Activated T-cell treated with anti-CD3 and anti-CD28 coated beads, Interleukin-2, amount 50 U/mL, for 1 hour (primary cell): ENCODE data around the gene NRBP1.
"Not testable (repeated sequence)": the region's sequence is repeated elsewhere in the genome, so short reads cannot be mapped to it uniquely, and the experiment has no call there.

ENCODE experiments used
- DNase-seq: peaks from one replicate; pipeline ENCODE4 v3.0.0-alpha.2; 2020

Gene NRBP1

DNA sequence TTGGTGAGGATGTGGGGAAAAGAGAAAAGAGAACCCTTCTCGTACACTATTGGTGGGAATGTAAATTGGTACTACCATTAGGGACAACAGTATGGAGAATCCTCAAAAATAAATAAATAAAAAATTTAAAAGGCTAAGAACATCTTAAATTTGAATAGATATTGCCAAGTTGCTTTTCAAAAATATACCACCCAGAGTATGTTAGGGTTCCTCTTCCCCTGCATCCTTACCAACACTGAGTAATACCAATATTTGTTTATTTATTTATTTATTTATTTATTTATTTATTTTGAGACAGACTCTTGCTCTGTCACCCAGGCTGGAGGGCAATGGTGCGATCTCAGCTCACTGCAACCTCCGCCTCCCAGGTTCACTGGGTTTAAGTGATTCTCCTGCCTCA lies 5.5 kb upstream of the NRBP1 start:
- no peak for DNase-seq

DNA sequence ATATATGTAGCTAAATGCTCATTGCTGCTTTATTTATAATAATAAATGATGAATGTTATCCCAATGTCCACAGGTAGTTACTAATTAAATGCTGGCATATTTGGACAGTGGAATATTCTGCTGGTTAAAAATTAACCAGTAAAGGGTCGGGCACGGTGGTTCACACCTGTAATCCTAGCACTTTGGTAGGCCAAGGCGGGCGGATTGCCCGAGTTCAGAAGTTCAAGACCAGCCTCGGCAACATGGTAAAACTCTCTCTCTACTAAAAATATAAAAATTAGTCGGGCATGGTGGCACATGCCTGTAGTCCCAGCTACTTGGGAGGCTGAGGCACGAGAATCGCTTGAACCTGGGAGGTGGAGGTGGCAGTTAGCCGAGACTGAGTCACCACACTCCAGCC lies 3.4 kb upstream of the NRBP1 start:
- DNase-seq = not testable (repeated sequence)

DNA sequence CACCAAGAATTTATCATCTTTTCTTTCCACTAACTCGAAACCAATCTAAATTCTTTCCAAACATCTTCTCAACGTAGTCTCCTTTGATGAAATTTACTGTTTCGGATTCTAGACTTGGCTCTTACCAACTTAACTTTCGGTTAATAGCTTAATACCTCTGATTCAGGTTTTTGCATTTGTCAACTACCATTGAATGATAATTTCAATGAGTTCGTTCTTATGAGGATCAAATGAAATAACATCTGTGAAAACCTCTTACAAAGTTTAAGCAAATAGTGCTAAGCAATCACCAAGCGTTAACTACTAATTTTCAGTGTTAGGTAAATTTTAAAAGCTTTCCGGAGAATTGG lies 593 bp upstream of the NRBP1 start:
- no peak for DNase-seq

DNA sequence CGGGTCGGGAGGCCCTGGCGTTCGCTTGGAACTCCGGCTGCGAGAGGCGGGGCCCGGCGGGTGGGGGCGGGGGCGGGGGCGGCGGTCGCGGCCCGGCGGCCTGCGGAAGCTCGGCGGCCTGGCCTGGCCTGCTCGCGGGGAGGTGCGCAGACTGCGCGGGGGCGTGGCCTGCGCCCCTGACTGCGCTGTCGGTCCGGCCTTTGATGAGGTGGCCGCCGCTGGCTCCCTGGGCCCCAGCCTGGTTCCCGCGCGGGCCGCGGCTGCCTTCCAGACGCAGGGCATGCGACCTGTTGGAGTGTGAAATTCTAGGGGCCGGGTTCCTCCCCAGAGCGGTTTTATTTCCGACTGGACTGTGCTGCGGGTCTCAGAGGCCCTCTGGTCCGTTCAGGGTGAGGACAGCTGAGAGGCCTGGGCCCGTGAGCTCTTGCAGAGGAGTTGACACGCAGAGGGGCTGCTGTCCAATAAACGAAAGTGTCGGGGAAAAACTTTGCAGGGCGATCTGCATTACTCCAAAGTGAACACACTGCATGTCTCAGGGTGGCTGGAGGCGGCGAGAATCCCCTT lies 629 bp downstream of the NRBP1 start:
- peak; percentile 76 for DNase-seq

DNA sequence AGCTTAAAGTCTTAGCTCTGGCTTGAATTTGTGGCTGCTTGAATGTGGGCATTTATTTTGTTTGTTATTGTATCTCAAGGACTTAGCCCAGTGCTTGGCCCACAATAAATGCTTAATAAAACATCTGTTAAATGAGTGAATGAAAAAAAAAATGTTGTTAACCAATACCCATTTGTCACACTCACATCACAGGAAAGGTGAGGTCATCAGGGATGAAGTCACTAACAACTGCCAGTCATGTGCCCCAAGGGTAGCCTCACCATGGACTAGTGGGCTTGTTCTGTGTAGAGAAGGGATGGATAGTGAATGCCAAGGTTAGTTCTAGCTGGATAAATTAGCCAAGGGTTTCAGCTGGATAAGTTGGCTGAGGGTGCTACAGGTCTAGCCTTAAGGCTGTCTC lies 3.0 kb downstream of the NRBP1 start:
- no peak for DNase-seq

DNA sequence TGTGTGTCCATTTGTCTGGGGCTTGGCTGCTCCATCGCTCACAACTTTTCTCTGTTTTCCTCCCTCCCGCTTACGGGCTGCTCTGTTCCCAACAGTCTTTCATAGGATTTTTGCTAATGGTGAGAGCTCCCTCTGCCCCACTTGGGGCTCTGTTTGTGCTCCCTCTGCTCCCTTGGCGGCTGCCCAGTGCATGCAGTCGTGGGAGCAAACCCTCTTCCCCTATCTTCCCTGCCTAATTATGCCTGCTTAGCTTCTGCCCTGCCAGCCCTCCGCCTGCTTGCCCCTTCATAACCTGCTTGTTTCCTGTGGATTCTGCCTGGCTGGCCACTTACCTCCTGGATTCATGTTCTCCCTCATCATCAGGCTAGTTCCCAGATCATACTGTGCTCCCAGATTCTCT lies 7.2 kb downstream of the NRBP1 start:
- no peak for DNase-seq

DNA sequence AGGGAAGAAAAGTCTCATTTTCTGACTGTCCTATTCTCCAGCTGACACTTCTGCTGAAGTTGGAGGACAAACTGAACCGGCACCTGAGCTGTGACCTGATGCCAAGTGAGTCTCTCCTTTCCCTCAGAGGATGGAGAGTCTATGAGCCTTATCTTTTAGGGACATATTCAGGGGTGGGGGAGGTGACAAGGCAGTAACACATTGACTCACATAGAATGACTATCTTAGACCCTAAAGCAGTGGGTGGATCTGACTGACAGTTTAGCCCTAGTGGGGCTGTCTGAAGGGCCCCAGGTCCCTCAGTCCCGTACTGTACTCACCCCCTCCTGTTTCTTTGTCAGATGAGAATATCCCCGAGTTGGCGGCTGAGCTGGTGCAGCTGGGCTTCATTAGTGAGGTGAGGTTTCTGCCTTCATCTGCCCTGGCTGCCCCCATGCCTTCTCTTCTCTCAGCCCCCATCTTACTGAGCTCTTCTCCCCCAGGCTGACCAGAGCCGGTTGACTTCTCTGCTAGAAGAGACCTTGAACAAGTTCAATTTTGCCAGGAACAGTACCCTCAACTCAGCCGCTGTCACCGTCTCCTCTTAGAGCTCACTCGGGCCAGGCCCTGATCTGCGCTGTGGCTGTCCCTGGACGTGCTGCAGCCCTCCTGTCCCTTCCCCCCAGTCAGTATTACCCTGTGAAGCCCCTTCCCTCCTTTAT lies 12.9 kb downstream of the NRBP1 start:
- no peak for DNase-seq

DNA sequence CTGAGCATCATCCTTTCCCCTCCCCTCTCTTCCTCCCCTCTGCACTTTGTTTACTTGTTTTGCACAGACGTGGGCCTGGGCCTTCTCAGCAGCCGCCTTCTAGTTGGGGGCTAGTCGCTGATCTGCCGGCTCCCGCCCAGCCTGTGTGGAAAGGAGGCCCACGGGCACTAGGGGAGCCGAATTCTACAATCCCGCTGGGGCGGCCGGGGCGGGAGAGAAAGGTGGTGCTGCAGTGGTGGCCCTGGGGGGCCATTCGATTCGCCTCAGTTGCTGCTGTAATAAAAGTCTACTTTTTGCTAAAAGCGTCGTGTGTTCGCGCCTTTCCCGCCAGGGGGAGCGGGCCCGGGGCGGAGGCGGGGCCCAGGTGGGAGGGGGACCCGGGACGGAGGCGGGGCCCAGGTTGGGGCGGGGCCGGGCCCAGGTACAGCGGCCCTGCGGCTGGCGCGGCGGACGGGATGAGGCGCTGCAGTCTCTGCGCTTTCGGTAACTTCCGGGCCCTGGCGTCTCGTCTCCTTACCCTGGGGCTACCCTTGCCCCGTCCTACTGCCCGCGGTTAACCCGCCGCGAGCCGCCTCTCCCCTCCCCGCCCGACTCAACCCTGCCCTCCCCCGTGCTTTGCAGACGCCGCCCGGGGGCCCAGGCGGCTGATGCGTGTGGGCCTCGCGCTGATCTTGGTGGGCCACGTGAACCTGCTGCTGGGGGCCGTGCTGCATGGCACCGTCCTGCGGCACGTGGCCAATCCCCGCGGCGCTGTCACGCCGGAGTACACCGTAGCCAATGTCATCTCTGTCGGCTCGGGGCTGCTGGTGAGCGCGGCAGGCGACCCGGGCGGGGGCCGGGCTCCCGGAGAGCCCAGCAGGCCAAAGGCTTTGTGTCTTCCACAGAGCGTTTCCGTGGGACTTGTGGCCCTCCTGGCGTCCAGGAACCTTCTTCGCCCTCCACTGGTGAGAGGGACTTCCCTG lies 13.8 kb downstream of the NRBP1 start, which contains the start of gene KRTCAP3:
Gene KRTCAP3 (plus strand): TSS at position 424 of the 962 bp plus-strand sequence. CDS start 32 bp downstream, at position 456.
- peak; percentile 73 for DNase-seq

DNA sequence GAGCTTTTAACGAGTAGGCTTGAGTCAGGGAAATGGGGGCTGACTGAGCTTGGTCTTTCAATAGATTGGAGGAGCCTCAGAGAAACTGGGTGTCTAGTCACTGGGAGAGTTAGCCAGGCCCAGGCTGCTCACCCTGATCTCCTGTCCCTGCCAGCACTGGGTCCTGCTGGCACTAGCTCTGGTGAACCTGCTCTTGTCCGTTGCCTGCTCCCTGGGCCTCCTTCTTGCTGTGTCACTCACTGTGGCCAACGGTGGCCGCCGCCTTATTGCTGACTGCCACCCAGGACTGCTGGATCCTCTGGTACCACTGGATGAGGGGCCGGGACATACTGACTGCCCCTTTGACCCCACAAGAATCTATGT lies 14.5 kb downstream of the NRBP1 start:
- no peak for DNase-seq

DNA sequence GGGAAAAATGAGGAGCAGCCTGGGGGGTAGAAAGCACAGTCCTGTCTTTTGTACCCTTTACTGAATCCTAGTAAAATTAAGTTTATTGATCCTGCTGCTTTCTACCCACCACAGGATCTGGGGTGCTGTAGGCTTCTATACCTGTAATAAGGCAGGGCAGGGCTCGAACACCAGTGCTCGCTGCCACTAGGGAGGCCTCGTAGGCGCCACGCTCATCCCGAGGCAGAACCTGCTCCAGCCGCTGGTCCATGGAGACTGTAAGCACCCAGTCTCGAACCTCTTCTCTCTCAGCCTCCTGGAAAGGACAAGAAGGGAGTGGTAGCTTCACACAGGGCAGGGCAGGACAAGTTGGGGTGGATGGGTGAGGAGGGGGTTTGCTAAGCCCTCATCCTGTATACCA lies 16.7 kb downstream of the NRBP1 start:
- no peak for DNase-seq

DNA sequence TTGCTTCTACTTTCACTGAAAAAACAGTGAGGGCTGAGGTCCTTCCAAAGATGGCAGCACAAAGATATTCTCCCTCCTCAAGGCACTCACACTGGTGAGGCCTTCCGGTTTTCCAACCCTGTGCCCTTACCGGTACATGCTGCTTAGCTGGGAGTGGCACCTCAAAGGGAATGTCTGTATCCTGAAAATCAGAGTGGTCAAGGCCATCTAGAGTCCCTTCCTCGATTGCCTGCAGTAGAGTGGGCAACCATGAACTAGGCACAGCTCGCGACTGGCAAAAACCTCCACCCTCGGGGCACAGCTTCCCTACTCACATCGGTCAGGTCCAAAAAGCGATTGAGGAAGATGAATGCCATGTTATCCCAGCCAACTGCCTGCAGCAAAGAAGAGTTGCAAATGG lies 17.2 kb downstream of the NRBP1 start:
- no peak for DNase-seq

DNA sequence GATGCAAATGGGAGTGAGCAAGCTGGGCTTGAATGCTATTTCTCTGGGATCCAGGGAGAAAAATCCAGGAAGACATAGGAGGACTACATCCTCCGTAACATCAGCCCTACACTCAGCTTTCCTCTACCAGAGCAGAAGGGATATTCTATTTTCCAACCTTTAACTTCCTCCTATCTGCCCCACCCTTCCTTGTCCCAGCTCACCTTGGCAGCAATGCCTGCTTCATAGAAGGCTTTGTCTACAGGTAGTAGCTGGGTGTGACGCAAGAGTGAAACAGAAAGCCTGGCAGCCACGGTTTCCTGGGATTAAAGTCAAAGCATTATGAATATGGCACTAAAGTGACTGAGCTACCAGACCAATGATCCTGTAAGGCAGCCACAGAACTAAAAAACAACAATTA lies 17.6 kb downstream of the NRBP1 start:
- DNase-seq = no peak

DNA sequence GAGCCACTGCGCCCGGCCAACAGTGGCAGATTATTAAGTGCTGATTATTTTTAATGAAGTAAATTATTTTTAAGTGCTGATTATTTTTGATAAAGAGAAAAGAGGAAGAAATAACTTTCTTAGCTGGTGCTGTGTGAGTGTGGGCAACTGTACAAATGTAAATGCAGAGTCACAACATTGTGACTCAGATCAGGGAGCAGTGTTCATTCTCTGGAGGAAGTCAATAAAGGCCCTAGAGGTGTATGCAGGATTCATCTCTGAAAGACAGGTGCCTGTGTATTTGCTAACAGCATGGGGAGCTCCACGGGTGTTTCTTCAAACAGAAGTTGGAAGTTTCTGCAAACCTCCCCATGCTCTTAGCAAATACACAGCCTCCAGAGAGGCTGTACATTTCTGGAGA lies 19.9 kb downstream of the NRBP1 start:
- DNase-seq = no peak

DNA sequence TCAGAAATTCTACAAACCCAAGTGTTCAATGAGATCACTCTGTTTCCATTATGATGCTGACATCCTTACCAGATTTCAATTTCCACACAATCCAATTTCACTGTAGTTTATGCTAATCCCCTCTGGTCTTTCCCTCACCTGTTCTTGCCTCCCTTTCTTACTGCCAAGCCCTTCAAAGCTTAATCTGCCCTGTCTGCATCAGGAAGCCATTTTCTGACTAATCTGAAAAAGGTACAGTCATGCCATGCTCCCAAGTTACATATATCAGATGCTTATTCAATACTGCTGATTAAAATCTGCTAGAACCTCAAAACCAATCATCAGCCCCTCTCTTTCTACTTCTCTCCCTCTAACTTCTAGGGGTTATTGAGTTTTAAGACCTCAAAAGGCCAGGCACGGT lies 22.7 kb downstream of the NRBP1 start:
- DNase-seq = no peak

DNA sequence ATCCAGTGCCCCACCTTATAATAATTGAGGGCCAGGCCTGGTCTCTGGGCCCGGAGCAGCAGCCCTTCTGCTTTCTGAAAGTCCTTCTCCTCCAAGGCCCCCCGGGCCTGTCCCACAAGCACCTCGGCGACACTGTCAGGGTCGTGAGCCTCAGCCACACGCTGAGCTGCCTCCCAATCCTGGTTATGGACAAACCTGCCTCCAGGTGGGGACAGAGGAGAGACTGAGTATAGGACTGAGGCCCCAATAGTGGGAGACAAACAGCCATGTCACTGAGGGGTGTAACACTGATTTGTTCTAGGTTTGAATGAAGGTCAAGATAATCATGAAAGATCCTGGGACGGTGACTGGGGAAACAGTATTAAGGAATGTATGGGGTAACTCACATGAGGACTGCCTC lies 25.5 kb downstream of the NRBP1 start:
- DNase-seq = no peak

DNA sequence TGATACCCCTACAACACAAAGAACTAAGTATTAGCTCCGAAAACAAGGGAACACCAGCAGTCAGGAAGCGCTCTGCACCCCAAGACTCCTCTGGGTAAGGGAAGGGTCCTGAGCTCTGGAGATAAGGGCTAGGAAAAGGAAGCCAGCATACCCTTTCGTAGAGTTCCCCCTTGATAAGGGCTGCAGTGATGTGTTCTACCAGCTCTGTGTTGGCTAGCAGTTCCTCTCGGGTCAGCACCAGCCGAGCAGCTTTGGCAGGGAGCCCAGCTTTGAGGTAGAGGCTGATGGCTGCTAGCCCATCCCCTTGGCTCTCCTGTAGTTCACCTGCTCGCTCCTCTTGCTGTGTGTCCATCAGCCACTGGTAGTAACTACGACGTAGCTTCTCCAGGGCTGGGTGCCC lies 32.7 kb downstream of the NRBP1 start:
- DNase-seq = no peak

DNA sequence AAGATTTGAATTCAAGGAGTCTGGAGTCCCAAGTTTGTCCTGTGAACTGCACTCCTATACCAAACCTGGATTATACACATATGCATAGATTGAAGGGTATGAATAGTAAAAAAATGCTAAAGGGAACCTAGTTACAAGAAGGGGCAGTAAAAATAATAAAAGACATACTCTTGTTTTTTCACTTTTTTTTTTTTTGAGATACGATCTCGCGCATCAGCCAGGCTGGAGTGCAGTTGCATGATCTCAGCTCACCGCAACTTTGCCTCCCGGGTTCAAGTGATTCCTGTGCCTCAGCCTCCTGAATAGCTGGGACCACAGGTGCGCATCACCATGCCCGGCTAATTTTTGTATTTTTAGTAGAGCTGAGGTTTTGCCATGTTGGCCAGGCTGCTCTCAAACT lies 36.0 kb downstream of the NRBP1 start:
- DNase-seq = no peak

DNA sequence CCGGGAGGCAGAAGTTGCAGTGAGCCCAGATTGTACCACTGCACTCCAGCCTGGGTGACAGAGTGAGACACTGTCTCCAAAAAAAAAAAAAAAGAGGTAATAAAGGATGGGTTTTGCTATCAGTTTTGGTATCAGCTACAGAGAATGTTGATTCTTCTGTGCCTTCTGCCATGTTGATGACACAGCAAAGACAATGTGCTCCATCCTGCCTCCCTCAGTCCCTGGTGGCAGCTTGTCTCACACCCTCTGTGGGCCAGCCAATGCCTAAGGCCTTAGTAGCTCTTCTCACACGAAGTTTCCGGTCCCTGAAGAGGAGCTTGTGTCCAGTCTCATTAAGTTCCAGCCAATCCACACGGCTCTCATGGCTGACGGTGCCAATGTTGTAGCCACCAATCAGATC lies 43.5 kb downstream of the NRBP1 start:
- no peak for DNase-seq

DNA sequence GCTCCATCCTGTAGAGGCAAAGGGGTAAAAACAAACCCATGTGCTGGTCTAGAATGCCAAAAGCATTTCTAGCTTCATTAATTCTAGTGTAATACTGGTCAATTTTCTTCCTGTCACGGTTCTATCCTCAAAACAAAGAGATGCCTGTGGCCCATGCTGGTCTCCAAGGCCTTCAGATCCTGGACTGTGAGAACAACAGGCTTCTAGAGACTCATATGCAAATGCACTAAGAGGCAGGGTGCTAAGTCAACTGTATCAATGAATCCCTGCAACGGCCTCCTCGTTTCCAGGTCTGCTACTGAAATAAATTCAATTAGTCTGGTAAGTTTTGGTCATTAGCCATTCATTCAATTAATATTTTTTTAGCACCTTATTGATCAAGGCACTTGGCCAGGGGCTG lies 57.1 kb downstream of the NRBP1 start:
- DNase-seq = no peak

DNA sequence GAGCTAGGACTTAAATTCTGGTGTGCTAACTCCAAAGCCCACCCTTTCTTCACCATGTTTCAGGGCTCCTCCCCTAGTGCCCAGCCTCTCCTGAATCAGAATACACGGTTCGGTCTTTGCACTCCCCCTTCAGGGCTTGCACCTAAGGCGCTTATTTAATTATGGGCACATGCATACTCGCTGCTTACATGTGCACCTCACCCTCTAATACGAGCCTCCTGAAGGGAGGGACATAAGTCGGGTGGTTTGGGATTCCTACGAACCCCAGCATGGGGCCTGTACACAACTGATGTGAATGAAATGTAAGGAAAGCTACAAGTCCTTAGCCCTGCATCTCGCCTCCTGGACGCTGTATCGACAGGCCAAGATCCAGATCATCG lies 60.7 kb downstream of the NRBP1 start:
- no peak for DNase-seq

DNA sequence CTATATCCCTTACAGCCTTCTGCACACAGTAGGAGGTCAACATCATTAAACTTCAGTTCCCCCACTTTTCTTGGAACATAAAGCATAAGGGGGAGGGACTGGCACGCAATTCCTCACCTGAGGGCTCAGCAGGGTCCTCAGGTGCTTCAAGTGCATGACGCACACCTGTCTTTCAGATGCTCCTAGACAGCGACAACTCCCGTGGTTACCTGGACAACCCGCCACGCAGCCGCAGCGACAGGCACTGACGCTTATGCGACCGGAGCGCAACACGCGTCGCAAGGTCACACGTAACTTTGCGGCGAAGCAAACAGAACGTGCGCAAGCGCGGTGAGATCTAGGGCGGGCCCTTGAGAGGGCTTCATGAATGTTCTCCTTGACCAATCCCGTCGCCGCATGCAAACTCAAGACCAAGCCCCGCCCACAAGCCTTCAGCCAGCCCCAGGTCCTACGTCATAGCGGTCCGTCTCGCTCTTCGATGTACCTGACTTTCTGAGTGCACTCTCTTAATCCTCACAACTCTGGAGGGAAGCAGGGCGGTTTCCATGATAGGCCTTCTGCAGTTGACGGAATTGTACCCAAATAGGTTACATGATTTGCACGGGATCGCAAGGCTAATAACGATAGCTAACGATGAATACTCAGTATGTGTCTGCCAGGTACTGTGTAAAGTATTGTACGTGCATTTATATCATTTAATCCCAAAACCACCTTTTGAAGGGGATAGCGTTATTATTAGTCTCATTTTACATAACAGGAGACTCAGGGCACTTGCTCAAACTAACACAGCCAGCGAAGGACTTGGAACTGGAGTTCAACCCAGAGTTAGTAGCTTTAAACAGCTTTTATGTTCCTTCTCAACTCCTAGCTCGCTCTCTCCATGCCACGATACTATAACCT lies 61.3 kb downstream of the NRBP1 start, which contains the start of gene IFT172:
Gene IFT172 (minus strand): TSS at position 246 of the 900 bp plus-strand sequence. CDS start 90 bp downstream, at position 156.
- DNase-seq = peak; percentile 98
